RPMI7951 (cell line): ENCODE results near the gene ARHGAP29. TPM values are rescaled to one million over a fixed set of nuclear protein-coding genes. Genes with fewer than 3 reads are reported as not detected.

Experiments used
- DNase-seq: peaks from one replicate; pipeline ENCODE4 v3.0.0-alpha.2; 2012; ENCODE audit warnings: low read depth
- total RNA-seq: library from RNA; depleted of rRNA; stranded (reverse); fragments of >200 nt; shearing (Covaris generic); gene quantifications from 2 replicates; pipeline ENCODE4 v1.2.3, GENCODE V29; 2014; rRNA removed

Gene ARHGAP29, protein sequence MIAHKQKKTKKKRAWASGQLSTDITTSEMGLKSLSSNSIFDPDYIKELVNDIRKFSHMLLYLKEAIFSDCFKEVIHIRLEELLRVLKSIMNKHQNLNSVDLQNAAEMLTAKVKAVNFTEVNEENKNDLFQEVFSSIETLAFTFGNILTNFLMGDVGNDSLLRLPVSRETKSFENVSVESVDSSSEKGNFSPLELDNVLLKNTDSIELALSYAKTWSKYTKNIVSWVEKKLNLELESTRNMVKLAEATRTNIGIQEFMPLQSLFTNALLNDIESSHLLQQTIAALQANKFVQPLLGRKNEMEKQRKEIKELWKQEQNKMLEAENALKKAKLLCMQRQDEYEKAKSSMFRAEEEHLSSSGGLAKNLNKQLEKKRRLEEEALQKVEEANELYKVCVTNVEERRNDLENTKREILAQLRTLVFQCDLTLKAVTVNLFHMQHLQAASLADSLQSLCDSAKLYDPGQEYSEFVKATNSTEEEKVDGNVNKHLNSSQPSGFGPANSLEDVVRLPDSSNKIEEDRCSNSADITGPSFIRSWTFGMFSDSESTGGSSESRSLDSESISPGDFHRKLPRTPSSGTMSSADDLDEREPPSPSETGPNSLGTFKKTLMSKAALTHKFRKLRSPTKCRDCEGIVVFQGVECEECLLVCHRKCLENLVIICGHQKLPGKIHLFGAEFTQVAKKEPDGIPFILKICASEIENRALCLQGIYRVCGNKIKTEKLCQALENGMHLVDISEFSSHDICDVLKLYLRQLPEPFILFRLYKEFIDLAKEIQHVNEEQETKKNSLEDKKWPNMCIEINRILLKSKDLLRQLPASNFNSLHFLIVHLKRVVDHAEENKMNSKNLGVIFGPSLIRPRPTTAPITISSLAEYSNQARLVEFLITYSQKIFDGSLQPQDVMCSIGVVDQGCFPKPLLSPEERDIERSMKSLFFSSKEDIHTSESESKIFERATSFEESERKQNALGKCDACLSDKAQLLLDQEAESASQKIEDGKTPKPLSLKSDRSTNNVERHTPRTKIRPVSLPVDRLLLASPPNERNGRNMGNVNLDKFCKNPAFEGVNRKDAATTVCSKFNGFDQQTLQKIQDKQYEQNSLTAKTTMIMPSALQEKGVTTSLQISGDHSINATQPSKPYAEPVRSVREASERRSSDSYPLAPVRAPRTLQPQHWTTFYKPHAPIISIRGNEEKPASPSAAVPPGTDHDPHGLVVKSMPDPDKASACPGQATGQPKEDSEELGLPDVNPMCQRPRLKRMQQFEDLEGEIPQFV
- 10.7 and 13.6 TPM in 2 replicates for total RNA-seq

DNA sequence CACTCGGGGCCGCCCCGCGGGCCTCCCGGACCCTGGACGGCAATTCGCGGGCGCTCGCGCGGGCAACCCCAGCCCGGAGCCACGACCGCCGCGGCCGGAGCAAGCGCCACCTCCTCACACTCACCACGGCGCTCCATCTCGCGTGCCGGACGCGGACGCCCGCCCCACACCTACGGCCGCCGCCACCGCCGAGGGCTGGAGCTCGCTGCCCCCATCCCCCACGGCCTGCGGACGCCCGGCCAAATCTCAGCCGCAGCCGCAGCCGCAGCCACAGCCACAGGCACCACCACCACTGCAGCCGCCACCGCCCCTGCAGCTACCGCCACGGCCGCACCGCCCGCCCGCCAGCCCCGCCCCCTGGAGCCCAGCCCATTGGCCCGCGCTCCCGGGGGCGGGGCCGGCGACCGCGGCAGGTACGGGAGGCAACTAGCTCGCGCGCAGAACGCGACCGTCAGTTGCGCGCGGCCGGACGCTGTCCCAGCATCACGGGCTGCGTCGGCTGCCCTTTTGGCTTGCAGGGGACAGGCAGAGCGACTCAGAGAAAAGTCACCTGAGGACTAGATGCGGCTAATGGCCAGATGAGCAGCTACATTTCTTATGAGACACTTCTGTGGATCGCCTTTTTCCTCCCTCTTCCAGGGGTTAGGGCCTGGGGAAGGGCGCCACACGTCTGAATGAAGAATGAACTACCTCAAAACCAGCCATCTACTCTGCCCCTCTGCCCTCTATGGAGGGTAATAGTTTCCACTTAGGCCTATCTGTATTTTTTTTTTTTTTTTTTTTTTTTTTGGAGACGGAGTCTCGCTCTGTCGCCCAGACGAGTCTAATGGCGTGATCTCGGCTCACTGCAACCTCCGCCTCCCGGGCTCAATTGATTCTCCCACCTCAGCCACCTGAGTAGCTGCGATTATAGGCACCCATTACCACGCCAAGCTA lies at the start of gene ARHGAP29:
Gene ARHGAP29 (minus strand): TSS at position 294 of the 936 bp plus-strand sequence. CDS start 5,973 bp downstream, outside the sequence.
- DNase-seq: peak; percentile 77

GRCh38 chr1:94286864-94287437 lies 49.6 kb upstream of the ARHGAP29 start:
- DNase-seq: no peak

GRCh38 chr1:94285031-94285654 lies 47.8 kb upstream of the ARHGAP29 start:
- DNase-seq: peak; percentile 54

- peak; percentile 72 for DNase-seq
Observed at GRCh38 chr1:94284476-94284875, 47.1 kb upstream of the ARHGAP29 start.

DNA sequence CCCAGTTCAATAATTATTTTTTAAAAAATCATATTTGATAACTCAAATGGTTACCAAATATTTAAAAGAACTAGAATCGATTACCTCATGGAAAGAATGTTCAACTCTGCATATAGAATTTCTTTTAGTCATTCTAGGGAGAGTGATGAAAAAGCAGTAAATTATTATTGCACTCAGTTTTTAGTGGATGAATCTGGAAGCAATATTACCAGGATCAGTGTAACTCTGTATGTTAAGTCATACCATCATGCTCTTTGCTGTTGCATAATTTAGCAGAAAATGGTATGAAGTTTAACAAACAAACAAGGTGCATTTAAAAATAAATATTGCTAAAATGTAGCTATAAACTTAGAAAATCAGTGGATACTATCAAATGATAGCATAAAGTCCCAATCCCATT lies 46.1 kb upstream of the ARHGAP29 start:
- DNase-seq: no peak

GRCh38 chr1:94282143-94282711 lies 44.8 kb upstream of the ARHGAP29 start:
- no peak for DNase-seq

- DNase-seq: no peak
Observed at GRCh38 chr1:94281361-94282142, 44.2 kb upstream of the ARHGAP29 start.

DNA sequence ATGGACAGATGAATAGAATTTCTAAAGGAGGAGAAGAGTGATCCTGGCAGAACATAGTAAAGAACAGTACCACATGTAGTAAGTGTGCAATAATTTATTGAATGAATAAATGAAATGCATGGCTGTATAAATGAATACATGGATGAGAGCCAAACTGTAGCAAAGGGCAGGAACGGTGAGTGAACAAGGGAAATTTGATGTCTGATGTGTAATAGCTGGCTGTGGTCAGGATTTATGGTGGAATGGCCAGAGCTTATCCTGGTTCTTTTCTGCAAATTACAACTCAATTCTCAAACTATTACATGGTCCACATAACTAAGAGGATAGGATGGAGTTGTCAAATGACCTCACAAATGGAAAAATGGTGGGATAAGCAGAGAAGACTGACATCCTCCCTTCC lies 43.2 kb upstream of the ARHGAP29 start:
- DNase-seq: no peak

DNA sequence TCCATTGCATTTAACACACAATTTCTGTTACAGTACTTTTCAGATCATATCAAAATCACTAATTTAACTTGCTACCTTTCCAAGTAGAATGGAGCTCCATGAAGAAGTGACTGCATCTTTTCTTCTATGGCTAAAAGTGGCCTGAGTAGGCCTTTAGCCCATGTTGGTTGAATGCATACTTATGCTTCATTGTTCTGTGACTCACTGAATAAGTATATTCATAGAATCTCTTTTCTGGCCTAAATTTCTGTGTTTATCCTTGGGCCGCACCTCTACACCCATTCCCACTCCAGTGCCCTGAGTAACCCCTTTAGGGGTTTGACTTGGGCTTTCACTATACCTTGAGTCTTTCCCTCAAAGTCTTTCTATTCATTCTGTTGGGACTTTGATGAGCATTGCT lies 42.1 kb upstream of the ARHGAP29 start:
- no peak for DNase-seq

GRCh38 chr1:94279038-94279437 lies 41.7 kb upstream of the ARHGAP29 start:
- DNase-seq: no peak

- DNase-seq: no peak
Observed at GRCh38 chr1:94276988-94277434, 39.6 kb upstream of the ARHGAP29 start.

- no peak for DNase-seq
Observed at GRCh38 chr1:94275083-94275482, 37.7 kb upstream of the ARHGAP29 start.

GRCh38 chr1:94274561-94274960 lies 37.2 kb upstream of the ARHGAP29 start:
- no peak for DNase-seq

DNA sequence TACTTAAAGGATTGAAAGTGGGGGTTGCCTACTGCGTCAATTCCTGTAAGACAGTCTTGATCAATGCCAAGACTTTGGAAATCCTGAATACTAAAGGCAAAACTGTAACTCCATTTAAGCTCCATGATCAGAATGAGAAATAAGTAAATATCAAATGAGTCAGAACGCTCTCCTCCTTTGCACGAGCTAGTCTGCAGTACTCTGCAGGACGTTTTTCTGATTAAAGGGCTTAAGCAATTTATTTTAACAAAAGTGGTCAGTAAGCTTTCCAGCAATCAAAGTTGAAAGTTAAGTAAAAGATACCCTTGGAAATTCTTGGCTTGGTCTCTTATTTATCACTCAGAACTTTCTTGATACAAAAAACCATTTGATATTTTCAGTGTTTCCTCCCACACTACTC lies 35.7 kb upstream of the ARHGAP29 start:
- no peak for DNase-seq

- DNase-seq: no peak
Observed at GRCh38 chr1:94272388-94272787, 35.0 kb upstream of the ARHGAP29 start.

GRCh38 chr1:94271373-94271772 lies 34.0 kb upstream of the ARHGAP29 start:
- no peak for DNase-seq

DNA sequence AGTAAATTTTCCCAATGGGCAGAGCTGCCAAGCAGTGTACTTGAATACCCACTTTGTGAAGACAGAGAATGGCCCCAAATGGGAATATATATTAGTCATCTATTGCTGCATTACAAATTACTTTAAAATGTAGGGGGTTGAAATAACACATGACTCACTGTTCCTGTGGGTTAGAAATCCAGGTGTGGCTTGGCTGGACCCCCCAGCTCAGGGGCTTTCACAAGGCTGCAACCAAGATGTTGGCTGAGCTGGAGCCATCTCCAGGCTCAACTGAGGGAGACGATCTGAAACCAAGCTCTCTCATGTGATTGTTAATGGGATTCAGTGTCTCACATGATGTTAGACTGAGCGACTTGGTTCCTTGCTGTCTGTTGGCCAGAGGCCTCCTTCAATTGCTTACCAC lies 33.4 kb upstream of the ARHGAP29 start:
- DNase-seq: peak; percentile 89

DNA sequence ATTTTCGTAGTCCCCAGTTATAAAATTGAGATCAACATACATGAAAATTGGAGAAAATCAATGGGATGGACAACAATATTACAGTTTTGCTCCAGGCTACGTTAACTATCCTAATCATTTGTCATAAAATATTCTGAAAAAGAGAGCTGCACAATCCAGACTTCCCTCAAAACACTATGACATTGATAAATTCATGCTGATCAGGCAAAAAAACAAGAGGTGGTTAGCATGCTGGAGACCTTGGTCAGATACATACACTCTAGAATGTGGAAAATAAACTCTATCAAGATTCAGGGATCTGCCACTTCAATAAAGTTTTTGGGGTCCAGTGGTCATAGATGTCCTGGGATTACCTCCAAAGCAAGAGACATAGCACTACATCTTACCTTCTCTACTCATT lies 32.5 kb upstream of the ARHGAP29 start:
- DNase-seq: no peak

GRCh38 chr1:94265906-94266305 lies 28.5 kb upstream of the ARHGAP29 start:
- peak; percentile 76 for DNase-seq
